Liver (tissue), 2 donors: Measurements from ENCODE around the gene LILRA6.

Experiments used
- TF ChIP-seq, protein P1 (sequence below): IDR thresholded peaks from 2 replicates; pipeline ENCODE4 v1.6.1; 2016; ENCODE audit warnings: antibody characterized with exemption, mild to moderate bottlenecking
- TF ChIP-seq, protein P2 (sequence below): fragments of 150-350 bp; IDR thresholded peaks from 2 replicates; pipeline ENCODE4 v1.5.1; 2017; ENCODE audit warnings: improper control_type of control experiment, low read depth, low read length; ENCODE audit not compliant: missing input control
- donor health status: healthy.

DNA sequence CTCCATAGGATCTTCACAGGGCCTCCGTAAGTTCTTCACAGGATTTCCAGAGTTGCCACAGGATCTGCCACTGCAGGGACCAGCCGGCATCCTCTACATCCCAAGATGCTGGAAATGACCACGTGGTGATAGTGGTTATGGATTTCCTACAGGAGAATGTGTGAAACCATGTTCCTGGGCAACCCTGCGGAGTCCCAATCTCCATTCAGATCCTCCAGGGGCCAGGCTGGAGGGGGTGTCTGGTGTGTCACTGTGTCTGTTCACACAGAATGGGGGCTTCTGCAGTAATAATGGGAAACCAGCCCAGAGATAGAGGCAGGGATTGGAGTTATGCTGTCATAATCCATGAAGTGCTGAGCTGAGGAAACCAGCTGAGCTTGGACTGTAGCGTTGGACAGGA is 8.6 kb downstream of the LILRA6 start:
- TF ChIP-seq, protein P1, sequence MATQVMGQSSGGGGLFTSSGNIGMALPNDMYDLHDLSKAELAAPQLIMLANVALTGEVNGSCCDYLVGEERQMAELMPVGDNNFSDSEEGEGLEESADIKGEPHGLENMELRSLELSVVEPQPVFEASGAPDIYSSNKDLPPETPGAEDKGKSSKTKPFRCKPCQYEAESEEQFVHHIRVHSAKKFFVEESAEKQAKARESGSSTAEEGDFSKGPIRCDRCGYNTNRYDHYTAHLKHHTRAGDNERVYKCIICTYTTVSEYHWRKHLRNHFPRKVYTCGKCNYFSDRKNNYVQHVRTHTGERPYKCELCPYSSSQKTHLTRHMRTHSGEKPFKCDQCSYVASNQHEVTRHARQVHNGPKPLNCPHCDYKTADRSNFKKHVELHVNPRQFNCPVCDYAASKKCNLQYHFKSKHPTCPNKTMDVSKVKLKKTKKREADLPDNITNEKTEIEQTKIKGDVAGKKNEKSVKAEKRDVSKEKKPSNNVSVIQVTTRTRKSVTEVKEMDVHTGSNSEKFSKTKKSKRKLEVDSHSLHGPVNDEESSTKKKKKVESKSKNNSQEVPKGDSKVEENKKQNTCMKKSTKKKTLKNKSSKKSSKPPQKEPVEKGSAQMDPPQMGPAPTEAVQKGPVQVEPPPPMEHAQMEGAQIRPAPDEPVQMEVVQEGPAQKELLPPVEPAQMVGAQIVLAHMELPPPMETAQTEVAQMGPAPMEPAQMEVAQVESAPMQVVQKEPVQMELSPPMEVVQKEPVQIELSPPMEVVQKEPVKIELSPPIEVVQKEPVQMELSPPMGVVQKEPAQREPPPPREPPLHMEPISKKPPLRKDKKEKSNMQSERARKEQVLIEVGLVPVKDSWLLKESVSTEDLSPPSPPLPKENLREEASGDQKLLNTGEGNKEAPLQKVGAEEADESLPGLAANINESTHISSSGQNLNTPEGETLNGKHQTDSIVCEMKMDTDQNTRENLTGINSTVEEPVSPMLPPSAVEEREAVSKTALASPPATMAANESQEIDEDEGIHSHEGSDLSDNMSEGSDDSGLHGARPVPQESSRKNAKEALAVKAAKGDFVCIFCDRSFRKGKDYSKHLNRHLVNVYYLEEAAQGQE: no peak
- TF ChIP-seq, protein P2, sequence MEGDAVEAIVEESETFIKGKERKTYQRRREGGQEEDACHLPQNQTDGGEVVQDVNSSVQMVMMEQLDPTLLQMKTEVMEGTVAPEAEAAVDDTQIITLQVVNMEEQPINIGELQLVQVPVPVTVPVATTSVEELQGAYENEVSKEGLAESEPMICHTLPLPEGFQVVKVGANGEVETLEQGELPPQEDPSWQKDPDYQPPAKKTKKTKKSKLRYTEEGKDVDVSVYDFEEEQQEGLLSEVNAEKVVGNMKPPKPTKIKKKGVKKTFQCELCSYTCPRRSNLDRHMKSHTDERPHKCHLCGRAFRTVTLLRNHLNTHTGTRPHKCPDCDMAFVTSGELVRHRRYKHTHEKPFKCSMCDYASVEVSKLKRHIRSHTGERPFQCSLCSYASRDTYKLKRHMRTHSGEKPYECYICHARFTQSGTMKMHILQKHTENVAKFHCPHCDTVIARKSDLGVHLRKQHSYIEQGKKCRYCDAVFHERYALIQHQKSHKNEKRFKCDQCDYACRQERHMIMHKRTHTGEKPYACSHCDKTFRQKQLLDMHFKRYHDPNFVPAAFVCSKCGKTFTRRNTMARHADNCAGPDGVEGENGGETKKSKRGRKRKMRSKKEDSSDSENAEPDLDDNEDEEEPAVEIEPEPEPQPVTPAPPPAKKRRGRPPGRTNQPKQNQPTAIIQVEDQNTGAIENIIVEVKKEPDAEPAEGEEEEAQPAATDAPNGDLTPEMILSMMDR: no peak
